ENCODE measurements around the gene MRPS34.

MRPS34 gene

DNA sequence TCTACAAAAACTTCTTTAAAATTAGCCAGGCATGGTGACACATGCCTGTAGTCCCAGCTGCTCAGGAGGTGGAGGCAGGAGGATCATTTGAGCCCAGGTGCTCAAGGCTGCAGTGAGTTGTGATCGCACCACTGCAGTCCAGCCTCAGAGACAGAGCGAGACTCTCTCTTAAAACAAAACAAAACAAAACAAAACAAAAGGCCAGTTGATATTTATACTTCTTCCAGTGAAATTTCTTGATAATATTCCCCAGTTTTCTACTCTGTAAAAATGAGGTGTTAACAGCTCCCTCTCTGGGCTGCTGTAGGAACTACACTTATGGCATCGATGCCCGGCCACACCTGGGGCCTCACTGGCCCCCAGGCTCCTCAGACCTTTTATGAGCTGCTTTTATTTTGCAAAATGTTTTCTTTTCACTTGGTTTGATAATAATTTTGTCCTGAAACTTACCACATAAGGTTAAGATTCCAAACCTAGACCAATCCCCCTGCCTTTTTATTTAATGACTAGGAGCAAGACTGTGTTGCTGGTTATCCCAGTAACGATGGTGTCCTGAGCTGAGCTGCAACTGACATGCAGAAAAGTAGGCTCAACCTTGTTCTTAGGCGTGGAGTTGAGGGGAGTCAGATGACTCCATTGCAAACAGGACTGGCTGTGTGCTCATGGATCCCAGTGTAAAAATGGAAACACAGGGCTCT lies 49.3 kb downstream of the MRPS34 start:
- no peak for DNase-seq
